Activated CD4-positive, alpha-beta T cell treated with anti-CD3 and anti-CD28 coated beads, Interleukin-2, amount 50 U/mL, for 24 hours (primary cell): Measurements from ENCODE around the gene RNASE9.
"Not testable (repeated sequence)": the region's sequence is repeated elsewhere in the genome, so short reads cannot be mapped to it uniquely, and the experiment has no call there.

Source experiments
- DNase-seq, 2 donors: peaks; one replicate each; pipeline ENCODE4 v3.0.0-alpha.2; 2020; ENCODE audit warnings: low read depth in 1 of 2, low spot score in 1 of 2

Gene RNASE9

GRCh38 chr14:20524027-20524426 lies 36.8 kb downstream of the RNASE9 start:
- DNase-seq = no peak

- DNase-seq = no peak
Observed at GRCh38 chr14:20522332-20522731, 38.5 kb downstream of the RNASE9 start.

- DNase-seq = no peak
Observed at GRCh38 chr14:20516921-20517320, 43.9 kb downstream of the RNASE9 start.

- no peak for DNase-seq
Observed at GRCh38 chr14:20515846-20516245, 45.0 kb downstream of the RNASE9 start.

GRCh38 chr14:20512177-20512905 lies 48.5 kb downstream of the RNASE9 start:
- no peak for DNase-seq

- no peak for DNase-seq
Observed at GRCh38 chr14:20508367-20508766, 52.5 kb downstream of the RNASE9 start.

GRCh38 chr14:20507537-20507936 lies 53.3 kb downstream of the RNASE9 start:
- DNase-seq = not testable (repeated sequence)

- DNase-seq = not testable (repeated sequence)
Observed at GRCh38 chr14:20506752-20507151, 54.1 kb downstream of the RNASE9 start.

- DNase-seq = not testable (repeated sequence)
Observed at GRCh38 chr14:20506276-20506675, 54.6 kb downstream of the RNASE9 start.
